ENCODE data around the gene ARID5B.

The ARID5B gene

GRCh38 chr10:62106929-62107519, 205.5 kb downstream of the ARID5B start:
- no peak overlapping the region for H3K27ac ChIP-seq (ENCODE audit: low read depth, low read length)
- H3K36me3 ChIP-seq (ENCODE audit: insufficient read depth, low read length) = no peaks in the 10 kb centered on the region
- H3K79me2 ChIP-seq (ENCODE audit: control insufficient read depth, insufficient read depth, low read length, unreplicated experiment) = no peaks in the 10 kb centered on the region
- H3K4me3 ChIP-seq (ENCODE audit: low read depth, low read length) = no peak overlapping the region
- no peak overlapping the region for H2AFZ ChIP-seq (ENCODE audit: low read length, unreplicated experiment)
- H3K27me3 ChIP-seq (ENCODE audit: insufficient read depth, low read length) = no peaks in the 10 kb centered on the region
- no peaks in the 10 kb centered on the region for H3K4me1 ChIP-seq (ENCODE audit: control insufficient read depth, insufficient read depth, low read length, unreplicated experiment)

DNA sequence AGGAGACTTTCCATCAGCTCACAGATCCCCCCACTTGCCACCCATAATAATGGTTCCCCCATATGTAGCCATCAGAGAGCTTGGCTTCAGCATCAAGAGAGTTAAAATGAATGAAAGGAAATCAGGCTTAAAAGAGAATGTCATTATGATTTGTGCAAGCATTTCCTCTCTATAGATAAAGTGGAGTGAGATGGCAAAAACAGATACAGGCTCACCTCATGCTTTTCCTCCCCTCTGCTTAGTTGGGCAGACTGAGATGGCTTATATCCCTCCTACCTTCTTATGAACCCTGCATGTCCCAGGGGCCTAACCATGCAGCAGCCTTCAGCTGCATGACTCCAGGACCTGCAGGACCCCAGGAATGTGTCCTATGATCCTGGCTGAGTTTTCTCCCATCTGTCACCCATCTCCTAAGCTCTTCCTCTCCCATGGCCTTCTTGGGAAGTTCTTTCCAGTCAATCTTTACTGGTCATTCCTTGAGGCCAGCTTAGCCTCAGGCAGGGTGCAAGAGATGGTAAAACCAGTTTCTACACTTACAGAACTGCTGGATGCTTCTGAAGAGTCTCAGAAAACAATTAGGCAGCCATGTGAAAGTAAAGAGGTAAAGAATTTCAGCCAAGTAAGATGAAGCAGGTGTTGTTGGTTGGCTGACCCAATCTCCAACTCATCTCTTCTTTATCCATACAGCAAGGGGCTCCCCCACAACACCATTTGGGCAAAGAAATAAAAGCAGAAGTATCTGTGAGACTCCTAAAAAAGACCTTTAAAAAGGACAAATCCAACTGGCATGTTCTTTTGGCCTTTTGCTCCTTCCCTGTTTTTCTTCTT, 207.5 kb downstream of the ARID5B start:
- Histone ChIP-seq H3K4me1 (ENCODE audit: control insufficient read depth, insufficient read depth, low read length, unreplicated experiment) (no peaks in the 10 kb centered on the region), H3K27ac (ENCODE audit: low read depth, low read length) (no peak overlapping the region), H3K79me2 (ENCODE audit: control insufficient read depth, insufficient read depth, low read length, unreplicated experiment) (no peaks in the 10 kb centered on the region)

GRCh38 chr10:62109587-62110293, 208.2 kb downstream of the ARID5B start:
- H3K36me3 ChIP-seq (ENCODE audit: insufficient read depth, low read length) = no peaks in the 10 kb centered on the region
- no peaks in the 10 kb centered on the region for H3K4me1 ChIP-seq (ENCODE audit: control insufficient read depth, insufficient read depth, low read length, unreplicated experiment)
- H2AFZ ChIP-seq (ENCODE audit: low read length, unreplicated experiment) = peak overlapping the region; percentile 1
- H3K4me3 ChIP-seq (ENCODE audit: low read depth, low read length) = no peak overlapping the region
- no peaks in the 10 kb centered on the region for H3K79me2 ChIP-seq (ENCODE audit: control insufficient read depth, insufficient read depth, low read length, unreplicated experiment)
- H3K27ac ChIP-seq (ENCODE audit: low read depth, low read length) = no peak overlapping the region
- no peaks in the 10 kb centered on the region for H3K27me3 ChIP-seq (ENCODE audit: insufficient read depth, low read length)

More for the DNA sequence above, 207.5 kb downstream of the ARID5B start:
- H2AFZ ChIP-seq (ENCODE audit: low read length, unreplicated experiment) = no peak overlapping the region
- no peaks in the 10 kb centered on the region for H3K36me3 ChIP-seq (ENCODE audit: insufficient read depth, low read length)
- H3K4me3 ChIP-seq (ENCODE audit: low read depth, low read length) = no peak overlapping the region
- H3K27me3 ChIP-seq (ENCODE audit: insufficient read depth, low read length) = no peaks in the 10 kb centered on the region

DNA sequence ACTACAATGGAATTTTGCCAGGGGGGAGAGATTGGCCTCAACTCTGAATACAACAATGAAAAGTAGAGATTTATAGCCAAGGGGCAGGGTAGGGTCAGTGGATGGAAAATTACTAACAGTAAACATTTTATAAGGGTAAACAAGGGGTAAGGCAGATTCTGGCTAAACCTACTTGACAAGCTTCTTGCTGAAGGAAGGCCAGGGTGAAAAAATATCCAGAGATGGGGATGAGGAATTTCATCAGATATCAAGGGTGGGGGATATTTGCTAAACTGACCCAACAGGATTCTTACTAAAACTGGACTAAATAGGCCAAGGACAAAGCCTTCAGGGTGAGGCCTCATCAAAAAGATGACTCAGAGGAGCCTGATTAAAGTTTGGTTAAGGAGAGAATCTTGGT, 210.8 kb downstream of the ARID5B start:
- no peaks in the 10 kb centered on the region for H3K4me1 ChIP-seq (ENCODE audit: control insufficient read depth, insufficient read depth, low read length, unreplicated experiment)

GRCh38 chr10:62112963-62113362, 211.5 kb downstream of the ARID5B start:
- no peaks in the 10 kb centered on the region for H3K36me3 ChIP-seq (ENCODE audit: insufficient read depth, low read length)
- no peak overlapping the region for H3K4me3 ChIP-seq (ENCODE audit: low read depth, low read length)
- no peaks in the 10 kb centered on the region for H3K79me2 ChIP-seq (ENCODE audit: control insufficient read depth, insufficient read depth, low read length, unreplicated experiment)
- H3K27ac ChIP-seq (ENCODE audit: low read depth, low read length) = no peak overlapping the region
- H3K27me3 ChIP-seq (ENCODE audit: insufficient read depth, low read length) = no peaks in the 10 kb centered on the region
- H2AFZ ChIP-seq (ENCODE audit: low read length, unreplicated experiment) = no peak overlapping the region
- no peaks in the 10 kb centered on the region for H3K4me1 ChIP-seq (ENCODE audit: control insufficient read depth, insufficient read depth, low read length, unreplicated experiment)

More for the DNA sequence above, 210.8 kb downstream of the ARID5B start:
- Histone ChIP-seq H2AFZ (ENCODE audit: low read length, unreplicated experiment) (no peak overlapping the region), H3K27ac (ENCODE audit: low read depth, low read length) (no peak overlapping the region), H3K36me3 (ENCODE audit: insufficient read depth, low read length) (no peaks in the 10 kb centered on the region), H3K79me2 (ENCODE audit: control insufficient read depth, insufficient read depth, low read length, unreplicated experiment) (no peaks in the 10 kb centered on the region), H3K27me3 (ENCODE audit: insufficient read depth, low read length) (no peaks in the 10 kb centered on the region), H3K4me3 (ENCODE audit: low read depth, low read length) (no peak overlapping the region)

GRCh38 chr10:62113680-62114079, 212.2 kb downstream of the ARID5B start:
- no peak overlapping the region for H2AFZ ChIP-seq (ENCODE audit: low read length, unreplicated experiment)
- H3K79me2 ChIP-seq (ENCODE audit: control insufficient read depth, insufficient read depth, low read length, unreplicated experiment) = no peaks in the 10 kb centered on the region
- H3K27me3 ChIP-seq (ENCODE audit: insufficient read depth, low read length) = no peaks in the 10 kb centered on the region
- H3K4me3 ChIP-seq (ENCODE audit: low read depth, low read length) = no peak overlapping the region
- H3K4me1 ChIP-seq (ENCODE audit: control insufficient read depth, insufficient read depth, low read length, unreplicated experiment) = no peaks in the 10 kb centered on the region
- H3K27ac ChIP-seq (ENCODE audit: low read depth, low read length) = no peak overlapping the region
- no peaks in the 10 kb centered on the region for H3K36me3 ChIP-seq (ENCODE audit: insufficient read depth, low read length)

DNA sequence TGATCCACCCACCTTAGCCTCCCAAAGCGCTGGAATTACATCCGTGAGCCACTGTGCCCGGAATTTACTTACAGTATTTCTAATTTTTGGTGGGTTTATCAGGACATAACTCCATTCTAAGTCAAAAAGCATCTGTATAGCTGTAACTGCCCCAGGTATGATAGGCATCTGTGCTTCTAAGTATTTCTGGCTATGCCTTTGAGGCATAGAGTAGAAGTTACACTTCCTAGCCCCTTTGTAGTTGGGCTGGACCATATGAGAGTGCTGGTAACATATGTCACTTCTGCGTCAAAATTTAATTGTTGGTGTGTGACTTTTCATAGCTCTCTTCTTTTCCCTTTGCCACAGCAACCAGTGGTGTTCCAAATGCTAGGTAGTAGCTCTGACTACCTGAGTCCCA, 213.8 kb downstream of the ARID5B start:
- Histone ChIP-seq H2AFZ (ENCODE audit: low read length, unreplicated experiment) (no peak overlapping the region), H3K79me2 (ENCODE audit: control insufficient read depth, insufficient read depth, low read length, unreplicated experiment) (no peaks in the 10 kb centered on the region)

DNA sequence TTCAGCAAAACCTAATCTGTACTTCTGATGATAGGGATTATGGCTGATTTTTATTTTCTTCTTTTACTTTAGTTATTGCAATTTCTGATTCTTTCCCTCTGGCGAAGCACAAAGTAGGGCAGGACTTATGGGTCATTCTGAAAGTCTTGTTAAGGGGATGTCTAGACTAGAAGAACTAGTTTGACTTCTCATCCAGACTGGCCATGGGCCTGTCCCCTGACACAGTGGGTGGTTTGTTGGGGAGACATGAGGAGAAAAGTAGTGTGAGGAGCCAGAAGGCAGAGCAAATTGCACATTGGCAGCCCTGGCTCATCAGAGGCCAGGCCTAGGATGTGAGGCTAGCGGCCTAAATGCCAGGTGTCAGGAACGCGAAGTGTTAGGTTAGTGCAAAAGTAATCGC, 214.3 kb downstream of the ARID5B start:
- no peaks in the 10 kb centered on the region for H3K4me1 ChIP-seq (ENCODE audit: control insufficient read depth, insufficient read depth, low read length, unreplicated experiment)
- no peak overlapping the region for H2AFZ ChIP-seq (ENCODE audit: low read length, unreplicated experiment)
- no peak overlapping the region for H3K27ac ChIP-seq (ENCODE audit: low read depth, low read length)
- H3K79me2 ChIP-seq (ENCODE audit: control insufficient read depth, insufficient read depth, low read length, unreplicated experiment) = no peaks in the 10 kb centered on the region
- H3K4me3 ChIP-seq (ENCODE audit: low read depth, low read length) = no peak overlapping the region
- no peaks in the 10 kb centered on the region for H3K36me3 ChIP-seq (ENCODE audit: insufficient read depth, low read length)
- H3K27me3 ChIP-seq (ENCODE audit: insufficient read depth, low read length) = no peaks in the 10 kb centered on the region

More for the DNA sequence above, 213.8 kb downstream of the ARID5B start:
- no peaks in the 10 kb centered on the region for H3K36me3 ChIP-seq (ENCODE audit: insufficient read depth, low read length)
- no peaks in the 10 kb centered on the region for H3K27me3 ChIP-seq (ENCODE audit: insufficient read depth, low read length)
- no peaks in the 10 kb centered on the region for H3K4me1 ChIP-seq (ENCODE audit: control insufficient read depth, insufficient read depth, low read length, unreplicated experiment)
- no peak overlapping the region for H3K27ac ChIP-seq (ENCODE audit: low read depth, low read length)
- no peak overlapping the region for H3K4me3 ChIP-seq (ENCODE audit: low read depth, low read length)

DNA sequence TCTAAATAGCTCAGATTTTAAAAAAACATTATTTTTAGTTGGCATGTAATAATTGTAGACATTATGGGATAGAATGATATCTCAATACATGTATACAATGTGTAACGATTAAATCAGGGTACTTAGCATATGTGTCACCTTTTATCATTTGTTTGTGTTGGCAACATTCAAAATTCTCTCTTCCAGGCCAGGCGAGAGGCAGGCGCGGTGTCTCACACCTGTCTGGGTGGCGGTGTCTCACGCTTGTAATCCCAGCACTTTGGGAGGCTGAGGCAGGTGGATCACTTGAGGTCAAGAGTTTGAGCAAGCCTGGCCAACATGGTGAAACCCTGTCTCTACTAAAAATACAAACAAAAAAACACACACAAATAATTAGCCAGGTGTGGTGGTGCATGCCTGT, 215.4 kb downstream of the ARID5B start:
- Histone ChIP-seq H3K79me2 (ENCODE audit: control insufficient read depth, insufficient read depth, low read length, unreplicated experiment) (no peaks in the 10 kb centered on the region), H3K4me1 (ENCODE audit: control insufficient read depth, insufficient read depth, low read length, unreplicated experiment) (no peaks in the 10 kb centered on the region), H3K27me3 (ENCODE audit: insufficient read depth, low read length) (no peaks in the 10 kb centered on the region), H3K4me3 (ENCODE audit: low read depth, low read length) (no peak overlapping the region), H2AFZ (ENCODE audit: low read length, unreplicated experiment) (no peak overlapping the region), H3K36me3 (ENCODE audit: insufficient read depth, low read length) (no peaks in the 10 kb centered on the region), H3K27ac (ENCODE audit: low read depth, low read length) (no peak overlapping the region)

GRCh38 chr10:62121187-62121530, 219.7 kb downstream of the ARID5B start:
- Histone ChIP-seq H3K36me3 (ENCODE audit: insufficient read depth, low read length) (peaks cover 7% of the 10 kb centered on the region; the same call in 1 of the 2 replicates), H2AFZ (ENCODE audit: low read length, unreplicated experiment) (peak overlapping the region; percentile 64), H3K4me1 (ENCODE audit: control insufficient read depth, insufficient read depth, low read length, unreplicated experiment) (no peaks in the 10 kb centered on the region), H3K27me3 (ENCODE audit: insufficient read depth, low read length) (no peaks in the 10 kb centered on the region), H3K27ac (ENCODE audit: low read depth, low read length) (peak overlapping the region; percentile 68), H3K4me3 (ENCODE audit: low read depth, low read length) (peak overlapping the region; percentile 40; the same call in 1 of the 2 replicates), H3K79me2 (ENCODE audit: control insufficient read depth, insufficient read depth, low read length, unreplicated experiment) (no peaks in the 10 kb centered on the region)
